ENCODE results near the gene NDUFS8.
A peak's percentile ranks its signal among the peaks of the same experiment; 100 is the strongest.

Gene NDUFS8

GRCh38 chr11:68002575-68002937 is 27.9 kb upstream of the NDUFS8 start:
- TF ChIP-seq CTCF (IDR thresholded peaks at IDR 0.05; ENCODE audit: insufficient read depth, low read depth, low read length, missing control alignments), result no peak
- no peak overlapping the region for H3K4me3 ChIP-seq (ENCODE audit: low read length)
- no peak for DNase-seq (ENCODE audit: low read depth)

DNA sequence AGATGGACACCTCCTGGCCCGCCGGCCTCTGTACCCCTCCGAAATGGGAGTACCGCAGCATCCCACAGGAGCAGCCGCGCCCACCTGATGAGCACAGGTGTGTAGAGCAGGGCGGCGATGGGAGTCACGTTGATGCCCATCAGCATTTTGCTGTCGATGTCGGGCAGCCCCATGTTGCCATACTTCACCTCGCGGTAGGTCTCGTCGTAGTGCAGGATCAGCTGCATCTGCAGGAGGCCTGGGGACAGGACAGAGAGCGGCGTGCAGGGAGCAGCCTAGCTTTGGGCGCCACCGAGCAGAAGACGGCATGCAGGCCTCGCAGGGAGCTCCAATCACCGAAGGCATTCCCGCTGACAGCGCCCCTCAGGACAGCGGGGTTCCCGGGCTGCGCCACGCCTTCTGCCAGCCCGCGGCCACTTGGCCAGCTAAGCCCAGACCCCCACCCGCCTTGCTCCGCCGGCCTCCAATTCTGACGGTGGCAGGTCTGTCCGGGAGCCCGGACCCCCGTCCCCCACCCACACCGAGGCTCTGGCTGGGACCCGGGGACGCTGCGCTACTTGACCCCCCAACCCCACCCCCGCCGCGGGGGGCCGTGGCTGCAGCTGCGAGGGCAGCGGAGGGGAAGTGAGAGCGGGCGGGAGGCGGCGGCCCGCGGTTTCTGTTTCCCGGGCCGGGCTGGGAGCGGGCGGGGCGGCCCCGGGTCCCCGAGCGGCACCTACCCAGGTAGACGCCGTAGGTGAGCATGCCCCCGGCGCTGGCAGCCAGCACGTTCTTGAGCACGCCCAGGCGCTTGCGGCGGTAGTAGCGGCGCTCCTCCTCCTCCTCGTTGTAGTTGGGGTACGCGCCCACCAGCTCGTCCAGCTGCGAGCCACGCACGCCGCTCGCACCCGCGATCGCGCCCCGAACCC is 27.3 kb upstream of the NDUFS8 start:
- DNase-seq (ENCODE audit: low read depth), result peak; percentile 47
- peak overlapping the region; percentile 47 for H3K4me3 ChIP-seq (ENCODE audit: low read length)
- no peak for TF ChIP-seq CTCF (IDR thresholded peaks at IDR 0.05; ENCODE audit: insufficient read depth, low read depth, low read length, missing control alignments)

GRCh38 chr11:68003846-68004550 is 26.5 kb upstream of the NDUFS8 start, which contains the start of gene UNC93B1:
UNC93B1 (minus strand) TSS chr11:68004097; CDS start chr11:68004043, 54 bp downstream.
- TF ChIP-seq CTCF (IDR thresholded peaks at IDR 0.05; ENCODE audit: insufficient read depth, low read depth, low read length, missing control alignments), result no peak
- peak within 1 kb of the TSS; percentile 47 for H3K4me3 ChIP-seq (ENCODE audit: low read length)
- DNase-seq (ENCODE audit: low read depth), result peak; percentile 81

GRCh38 chr11:68004551-68005335 is 25.7 kb upstream of the NDUFS8 start:
- no peak overlapping the region for H3K4me3 ChIP-seq (ENCODE audit: low read length)
- DNase-seq (ENCODE audit: low read depth), result no peak
- no peak for TF ChIP-seq CTCF (IDR thresholded peaks at IDR 0.05; ENCODE audit: insufficient read depth, low read depth, low read length, missing control alignments)

GRCh38 chr11:68006606-68007166 is 23.8 kb upstream of the NDUFS8 start:
- TF ChIP-seq CTCF (IDR thresholded peaks at IDR 0.05; ENCODE audit: insufficient read depth, low read depth, low read length, missing control alignments), result no peak
- H3K4me3 ChIP-seq (ENCODE audit: low read length), result no peak overlapping the region
- DNase-seq (ENCODE audit: low read depth), result no peak
